Vagina (tissue), 2 donors: Measurements from ENCODE around the gene PPP6C.

Source experiments
- POLR2AphosphoS5 ChIP-seq, 2 donors: sonication (generic); formaldehyde crosslinking; IDR thresholded peaks; one replicate each; pipeline ENCODE4 v1.9.0; 2017; ENCODE audit warnings: antibody characterized with exemption in 2 of 2, mild to moderate bottlenecking in 2 of 2, low read depth in 1 of 2; ENCODE audit not compliant: insufficient read depth in 1 of 2
- TF ChIP-seq, protein P1 (sequence below), 3 experiments: fragments of 450-650 bp in 2 of 3; fragments of 200-600 bp in 1 of 3; sonication (generic) in 1 of 3; IDR thresholded peaks; one replicate each; pipeline ENCODE4 v1.5.1; 2017 to 2019; ENCODE audit warnings: antibody characterized with exemption in 3 of 3, mild to moderate bottlenecking in 2 of 3, moderate library complexity in 2 of 3

- TF ChIP-seq, protein P1, sequence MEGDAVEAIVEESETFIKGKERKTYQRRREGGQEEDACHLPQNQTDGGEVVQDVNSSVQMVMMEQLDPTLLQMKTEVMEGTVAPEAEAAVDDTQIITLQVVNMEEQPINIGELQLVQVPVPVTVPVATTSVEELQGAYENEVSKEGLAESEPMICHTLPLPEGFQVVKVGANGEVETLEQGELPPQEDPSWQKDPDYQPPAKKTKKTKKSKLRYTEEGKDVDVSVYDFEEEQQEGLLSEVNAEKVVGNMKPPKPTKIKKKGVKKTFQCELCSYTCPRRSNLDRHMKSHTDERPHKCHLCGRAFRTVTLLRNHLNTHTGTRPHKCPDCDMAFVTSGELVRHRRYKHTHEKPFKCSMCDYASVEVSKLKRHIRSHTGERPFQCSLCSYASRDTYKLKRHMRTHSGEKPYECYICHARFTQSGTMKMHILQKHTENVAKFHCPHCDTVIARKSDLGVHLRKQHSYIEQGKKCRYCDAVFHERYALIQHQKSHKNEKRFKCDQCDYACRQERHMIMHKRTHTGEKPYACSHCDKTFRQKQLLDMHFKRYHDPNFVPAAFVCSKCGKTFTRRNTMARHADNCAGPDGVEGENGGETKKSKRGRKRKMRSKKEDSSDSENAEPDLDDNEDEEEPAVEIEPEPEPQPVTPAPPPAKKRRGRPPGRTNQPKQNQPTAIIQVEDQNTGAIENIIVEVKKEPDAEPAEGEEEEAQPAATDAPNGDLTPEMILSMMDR (IDR thresholded peaks at IDR 0.05) = no peak
- no peak for TF ChIP-seq POLR2AphosphoS5 (IDR thresholded peaks at IDR 0.05; ENCODE audit: insufficient read depth in 1 of 2, low read depth in 1 of 2)
These were observed 86.6 kb downstream of the PPP6C start for GRCh38 chr9:125103021-125103420.
